Stimulated activated CD8-positive, alpha-beta memory T cell treated with anti-CD3 and anti-CD28 coated beads, Interleukin-4, amount 100 ng/mL, for 48 hours (primary cell): ENCODE data around the gene FREM2.

Experiments
- DNase-seq: peaks from one replicate; pipeline ENCODE4 v3.0.0-alpha.2; 2020

FREM2 gene

GRCh38 chr13:38686577-38687245 lies at the start of gene FREM2:
Gene FREM2 (plus strand): TSS chr13:38687077. CDS start chr13:38687345, 268 bp downstream.
- no peak for DNase-seq

- DNase-seq: no peak
Measured at GRCh38 chr13:38637576-38637975, 49.3 kb upstream of the FREM2 start.

GRCh38 chr13:38641164-38641948 lies 45.5 kb upstream of the FREM2 start:
- no peak for DNase-seq

- DNase-seq: no peak
Measured at GRCh38 chr13:38647312-38647711, 39.6 kb upstream of the FREM2 start.

GRCh38 chr13:38648912-38649311 lies 38.0 kb upstream of the FREM2 start:
- DNase-seq: no peak

GRCh38 chr13:38656699-38657098 lies 30.2 kb upstream of the FREM2 start:
- no peak for DNase-seq

GRCh38 chr13:38657191-38657590 lies 29.7 kb upstream of the FREM2 start:
- no peak for DNase-seq

GRCh38 chr13:38658906-38659305 lies 28.0 kb upstream of the FREM2 start:
- no peak for DNase-seq

GRCh38 chr13:38661010-38661675 lies 25.7 kb upstream of the FREM2 start:
- DNase-seq: no peak

GRCh38 chr13:38662362-38662761 lies 24.5 kb upstream of the FREM2 start:
- DNase-seq: no peak

- no peak for DNase-seq
Measured at GRCh38 chr13:38664906-38665305, 22.0 kb upstream of the FREM2 start.

- no peak for DNase-seq
Measured at GRCh38 chr13:38667526-38668109, 19.3 kb upstream of the FREM2 start.

- DNase-seq: no peak
Measured at GRCh38 chr13:38669234-38669964, 17.5 kb upstream of the FREM2 start.

GRCh38 chr13:38670627-38671026 lies 16.2 kb upstream of the FREM2 start:
- no peak for DNase-seq

GRCh38 chr13:38671980-38672379 lies 14.9 kb upstream of the FREM2 start:
- no peak for DNase-seq

- no peak for DNase-seq
Measured at GRCh38 chr13:38674208-38674607, 12.7 kb upstream of the FREM2 start.

- DNase-seq: no peak
Measured at GRCh38 chr13:38680912-38681311, 6.0 kb upstream of the FREM2 start.

- no peak for DNase-seq
Measured at GRCh38 chr13:38684714-38685113, 2.2 kb upstream of the FREM2 start.

GRCh38 chr13:38685431-38685830 lies 1.4 kb upstream of the FREM2 start:
- DNase-seq: no peak

- no peak for DNase-seq
Measured at GRCh38 chr13:38685974-38686576, 802 bp upstream of the FREM2 start.

GRCh38 chr13:38687246-38688229 lies 661 bp downstream of the FREM2 start:
- no peak for DNase-seq
